HCEC 1CT (cell line): ENCODE measurements around the gene PFKP.

Source experiments
- DNase-seq: peaks from one replicate; pipeline ENCODE4 v3.0.0-alpha.2; 2017

PFKP gene

GRCh38 chr10:3067118-3067858 is at the start of gene PFKP:
Gene PFKP, plus strand, starts transcription at chr10:3067548. Its CDS starts 48 bp downstream, at chr10:3067596.
- no peak for DNase-seq

DNA sequence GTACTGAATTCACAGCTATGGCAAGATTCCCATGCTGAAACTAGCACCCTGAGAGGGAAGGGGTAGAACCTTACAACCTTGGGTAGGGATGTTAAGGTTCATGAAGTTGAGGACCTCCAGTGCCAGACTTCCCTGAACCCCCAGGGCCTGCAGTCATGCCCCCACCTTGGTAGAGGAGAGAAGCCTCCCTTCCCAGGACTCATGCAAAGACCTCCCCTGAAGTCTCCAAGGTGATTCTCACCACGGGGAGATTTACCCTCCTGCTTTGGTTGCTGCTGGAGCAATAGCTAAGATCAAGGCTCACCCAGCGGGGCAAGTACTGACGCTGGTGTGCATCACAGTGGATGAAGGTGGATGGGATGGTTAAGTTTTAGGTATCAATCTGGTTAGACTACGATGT is 49.1 kb upstream of the PFKP start:
- no peak for DNase-seq

GRCh38 chr10:3020311-3020710 is 47.0 kb upstream of the PFKP start:
- no peak for DNase-seq

GRCh38 chr10:3020881-3021280 is 46.5 kb upstream of the PFKP start:
- no peak for DNase-seq

GRCh38 chr10:3022027-3022426 is 45.3 kb upstream of the PFKP start:
- no peak for DNase-seq

DNA sequence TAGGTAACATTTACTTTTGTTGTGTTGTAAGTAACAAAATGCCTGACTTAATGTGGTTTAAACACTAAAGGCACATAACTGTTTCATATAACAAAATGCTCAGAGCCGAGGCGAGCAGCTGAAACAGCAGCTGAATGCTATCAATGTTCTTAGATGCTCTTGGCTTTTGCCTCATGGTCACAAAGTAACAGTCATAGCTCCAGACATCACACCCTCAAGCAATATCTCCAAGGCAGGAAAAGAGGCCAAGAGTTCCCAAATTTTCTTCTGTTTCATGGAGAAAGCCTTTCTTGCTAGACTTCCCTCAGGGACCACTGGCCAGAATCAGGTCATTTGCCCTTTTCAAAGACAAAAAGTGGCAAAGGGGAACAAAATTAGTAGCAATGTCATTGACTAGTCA is 43.5 kb upstream of the PFKP start:
- DNase-seq = no peak

GRCh38 chr10:3025026-3025683 is 42.2 kb upstream of the PFKP start:
- no peak for DNase-seq

DNA sequence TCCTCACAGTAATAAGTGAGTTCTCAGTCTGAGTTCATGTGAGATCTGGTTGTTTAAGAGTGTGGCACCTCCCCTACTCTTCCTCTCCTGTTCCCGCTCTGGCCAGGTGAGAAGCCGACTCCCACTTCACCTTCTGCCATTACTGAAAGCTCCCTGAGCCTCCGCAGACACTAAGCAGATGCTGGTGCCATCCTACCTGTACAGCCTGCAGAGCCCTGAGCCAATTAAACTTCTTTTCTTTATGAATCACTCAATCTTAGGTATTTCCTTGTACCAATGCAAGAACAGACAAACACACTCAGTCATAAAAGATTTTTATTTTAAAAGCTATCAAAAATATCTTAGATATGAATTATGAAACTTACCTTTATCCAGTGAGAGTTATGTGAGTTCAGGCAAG is 39.5 kb upstream of the PFKP start:
- DNase-seq = no peak

GRCh38 chr10:3028441-3028840 is 38.9 kb upstream of the PFKP start:
- no peak for DNase-seq

- no peak for DNase-seq
These were observed 36.6 kb upstream of the PFKP start for GRCh38 chr10:3030765-3031164.

- no peak for DNase-seq
These were observed 35.9 kb upstream of the PFKP start for GRCh38 chr10:3031490-3031889.

GRCh38 chr10:3033925-3034324 is 33.4 kb upstream of the PFKP start:
- DNase-seq = no peak

- no peak for DNase-seq
These were observed 32.7 kb upstream of the PFKP start for GRCh38 chr10:3034616-3035015.

DNA sequence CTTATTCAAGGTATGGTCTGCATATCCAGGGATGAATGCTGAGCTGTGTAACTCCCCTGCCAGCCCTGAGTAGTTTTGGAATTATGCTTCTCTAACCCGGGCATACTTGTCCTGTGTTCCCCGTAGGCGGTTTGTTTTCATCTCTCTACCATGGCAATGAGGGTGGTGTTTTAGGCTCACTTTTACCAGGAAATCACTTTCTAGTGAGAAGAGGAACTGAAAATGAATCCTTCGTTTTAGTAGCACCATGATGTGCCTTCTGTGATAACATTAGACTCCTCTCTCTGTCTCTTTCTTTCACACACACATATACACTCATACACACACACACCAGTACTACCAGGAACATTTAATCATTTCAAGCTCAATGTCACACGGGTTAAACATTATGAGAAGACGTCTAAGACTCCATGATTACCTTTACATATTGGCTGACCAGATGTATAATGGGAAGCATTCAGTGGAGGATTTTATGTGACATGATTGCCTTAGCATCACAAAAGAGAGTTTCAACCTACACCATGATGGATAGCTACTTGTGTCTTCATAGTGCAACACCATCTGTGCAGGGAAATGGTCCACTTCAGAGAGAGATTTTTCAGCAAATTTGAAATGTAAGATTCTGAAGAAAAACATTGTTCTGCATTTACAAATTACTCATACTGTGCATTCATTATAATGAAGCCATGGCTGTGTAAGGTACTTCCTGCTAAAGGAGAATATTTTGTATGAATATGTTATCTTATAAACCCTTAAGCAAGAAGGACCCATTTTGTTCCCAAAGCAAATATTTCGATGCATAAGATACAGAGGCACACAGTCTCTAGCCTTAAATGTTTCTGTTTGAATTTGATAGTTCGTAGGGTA is 31.0 kb upstream of the PFKP start:
- DNase-seq = no peak

GRCh38 chr10:3037182-3037581 is 30.2 kb upstream of the PFKP start:
- DNase-seq = no peak

- no peak for DNase-seq
These were observed 27.3 kb upstream of the PFKP start for GRCh38 chr10:3040069-3040468.

DNA sequence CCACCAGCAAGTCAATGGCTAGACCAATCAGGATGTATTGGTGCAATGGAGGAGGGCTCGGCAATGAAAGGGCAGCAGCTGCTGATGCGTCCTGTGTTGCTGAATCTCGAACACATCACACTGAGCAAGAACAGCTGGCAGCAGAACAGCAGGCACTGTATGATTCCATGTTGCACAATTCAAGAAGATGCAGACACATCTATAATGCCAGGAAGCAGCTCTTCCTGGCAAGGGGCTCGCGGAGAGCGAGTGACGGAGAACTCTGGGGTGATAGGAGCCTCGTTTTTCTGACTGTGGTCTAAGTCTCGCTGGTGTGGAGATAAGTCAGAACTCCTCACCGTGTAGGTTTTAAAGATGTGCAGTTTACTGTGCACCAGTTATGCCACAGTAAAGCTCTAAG is 24.8 kb upstream of the PFKP start:
- DNase-seq = no peak

GRCh38 chr10:3043512-3044368 is 23.6 kb upstream of the PFKP start:
- DNase-seq = peak; percentile 73

GRCh38 chr10:3045471-3046209 is 21.7 kb upstream of the PFKP start:
- DNase-seq = peak; percentile 87

GRCh38 chr10:3046210-3046779 is 21.1 kb upstream of the PFKP start:
- no peak for DNase-seq

GRCh38 chr10:3046981-3047547 is 20.3 kb upstream of the PFKP start:
- no peak for DNase-seq
